ENCODE measurements around the gene GCK.

DNA sequence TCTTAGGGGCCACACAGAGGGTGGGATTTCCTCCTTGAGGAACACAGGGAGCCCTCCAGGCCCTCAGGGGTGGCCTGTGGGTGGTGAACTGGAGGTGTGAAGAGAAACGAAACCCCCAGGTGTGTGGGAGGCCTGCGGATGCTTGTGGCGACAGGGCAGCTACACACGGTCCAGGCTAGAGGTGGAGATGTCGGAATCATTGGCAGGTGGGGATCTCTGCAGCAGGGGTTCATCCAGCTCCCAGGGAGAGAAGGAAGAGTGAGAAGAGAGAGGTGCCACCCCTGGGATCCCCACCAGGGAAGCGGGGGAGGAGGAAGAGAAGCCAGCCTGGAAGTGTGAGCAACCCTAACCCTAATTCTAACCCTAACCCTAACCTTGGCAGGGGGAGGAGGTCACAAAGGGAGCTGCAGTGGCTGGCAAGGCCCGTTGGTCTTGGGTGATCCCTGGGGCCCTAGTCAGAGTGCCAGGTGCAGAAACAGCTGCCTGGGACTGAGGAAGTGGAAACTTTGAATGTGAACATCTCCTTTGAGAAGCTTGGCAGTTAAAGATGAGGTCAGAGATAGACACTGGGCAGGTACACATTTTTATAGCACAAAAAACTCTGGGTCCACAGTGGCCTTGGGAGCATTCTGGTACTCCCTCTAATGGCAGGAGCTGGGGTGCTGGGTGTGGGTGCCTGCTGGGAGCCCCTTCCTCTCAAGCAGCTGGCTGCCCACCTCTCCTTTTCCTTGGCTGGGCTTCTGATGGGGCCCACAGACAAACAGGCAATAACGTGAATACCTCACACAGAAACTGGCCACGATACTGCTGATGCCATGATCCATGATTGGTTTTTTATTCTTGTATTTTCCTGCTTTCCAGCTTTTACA lies 91.9 kb downstream of the GCK start:
- TF ChIP-seq SNAI2 (CRISPR knock-in tag; IDR thresholded peaks at IDR 0.05) (no peak), RARB (CRISPR knock-in tag; IDR thresholded peaks at IDR 0.05) (no peak), ZNF8 (CRISPR knock-in tag; IDR thresholded peaks at IDR 0.05) (no peak), ARNTL (CRISPR knock-in tag; IDR thresholded peaks at IDR 0.05; ENCODE audit: borderline replicate concordance, low read depth) (no peak), BACH2 (CRISPR knock-in tag; IDR thresholded peaks at IDR 0.05; ENCODE audit: borderline replicate concordance) (no peak), TOX (CRISPR knock-in tag; IDR thresholded peaks at IDR 0.05; ENCODE audit: borderline replicate concordance) (no peak), ZFP3 (CRISPR knock-in tag; IDR thresholded peaks at IDR 0.05) (no peak), TCF4 (CRISPR knock-in tag; IDR thresholded peaks at IDR 0.05; ENCODE audit: borderline replicate concordance) (no peak), OSR1 (CRISPR knock-in tag; IDR thresholded peaks at IDR 0.05) (no peak), ESRRG (CRISPR knock-in tag; IDR thresholded peaks at IDR 0.05) (no peak), ZNF565 (CRISPR knock-in tag; conservative IDR thresholded peaks at IDR 0.05; ENCODE audit: low read depth) (no peak)
- TF ChIP-seq, protein P1, sequence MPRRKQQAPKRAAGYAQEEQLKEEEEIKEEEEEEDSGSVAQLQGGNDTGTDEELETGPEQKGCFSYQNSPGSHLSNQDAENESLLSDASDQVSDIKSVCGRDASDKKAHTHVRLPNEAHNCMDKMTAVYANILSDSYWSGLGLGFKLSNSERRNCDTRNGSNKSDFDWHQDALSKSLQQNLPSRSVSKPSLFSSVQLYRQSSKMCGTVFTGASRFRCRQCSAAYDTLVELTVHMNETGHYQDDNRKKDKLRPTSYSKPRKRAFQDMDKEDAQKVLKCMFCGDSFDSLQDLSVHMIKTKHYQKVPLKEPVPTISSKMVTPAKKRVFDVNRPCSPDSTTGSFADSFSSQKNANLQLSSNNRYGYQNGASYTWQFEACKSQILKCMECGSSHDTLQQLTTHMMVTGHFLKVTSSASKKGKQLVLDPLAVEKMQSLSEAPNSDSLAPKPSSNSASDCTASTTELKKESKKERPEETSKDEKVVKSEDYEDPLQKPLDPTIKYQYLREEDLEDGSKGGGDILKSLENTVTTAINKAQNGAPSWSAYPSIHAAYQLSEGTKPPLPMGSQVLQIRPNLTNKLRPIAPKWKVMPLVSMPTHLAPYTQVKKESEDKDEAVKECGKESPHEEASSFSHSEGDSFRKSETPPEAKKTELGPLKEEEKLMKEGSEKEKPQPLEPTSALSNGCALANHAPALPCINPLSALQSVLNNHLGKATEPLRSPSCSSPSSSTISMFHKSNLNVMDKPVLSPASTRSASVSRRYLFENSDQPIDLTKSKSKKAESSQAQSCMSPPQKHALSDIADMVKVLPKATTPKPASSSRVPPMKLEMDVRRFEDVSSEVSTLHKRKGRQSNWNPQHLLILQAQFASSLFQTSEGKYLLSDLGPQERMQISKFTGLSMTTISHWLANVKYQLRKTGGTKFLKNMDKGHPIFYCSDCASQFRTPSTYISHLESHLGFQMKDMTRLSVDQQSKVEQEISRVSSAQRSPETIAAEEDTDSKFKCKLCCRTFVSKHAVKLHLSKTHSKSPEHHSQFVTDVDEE (CRISPR knock-in tag; IDR thresholded peaks at IDR 0.05), result no peak
- TF ChIP-seq, protein P2, sequence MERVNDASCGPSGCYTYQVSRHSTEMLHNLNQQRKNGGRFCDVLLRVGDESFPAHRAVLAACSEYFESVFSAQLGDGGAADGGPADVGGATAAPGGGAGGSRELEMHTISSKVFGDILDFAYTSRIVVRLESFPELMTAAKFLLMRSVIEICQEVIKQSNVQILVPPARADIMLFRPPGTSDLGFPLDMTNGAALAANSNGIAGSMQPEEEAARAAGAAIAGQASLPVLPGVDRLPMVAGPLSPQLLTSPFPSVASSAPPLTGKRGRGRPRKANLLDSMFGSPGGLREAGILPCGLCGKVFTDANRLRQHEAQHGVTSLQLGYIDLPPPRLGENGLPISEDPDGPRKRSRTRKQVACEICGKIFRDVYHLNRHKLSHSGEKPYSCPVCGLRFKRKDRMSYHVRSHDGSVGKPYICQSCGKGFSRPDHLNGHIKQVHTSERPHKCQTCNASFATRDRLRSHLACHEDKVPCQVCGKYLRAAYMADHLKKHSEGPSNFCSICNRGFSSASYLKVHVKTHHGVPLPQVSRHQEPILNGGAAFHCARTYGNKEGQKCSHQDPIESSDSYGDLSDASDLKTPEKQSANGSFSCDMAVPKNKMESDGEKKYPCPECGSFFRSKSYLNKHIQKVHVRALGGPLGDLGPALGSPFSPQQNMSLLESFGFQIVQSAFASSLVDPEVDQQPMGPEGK (CRISPR knock-in tag; IDR thresholded peaks at IDR 0.05; ENCODE audit: borderline replicate concordance), result no peak
